Mammary epithelial cell (primary cell): ENCODE results near the gene MCAM.

Source experiments
- EZH2 ChIP-seq: IDR thresholded peaks from 2 replicates; pipeline ENCODE4 v1.6.1; 2012; ENCODE audit warnings: low read length, inconsistent platforms, borderline replicate concordance
- TF ChIP-seq, protein P1 (sequence below), 2 donors: IDR thresholded peaks in 1 of 2; conservative IDR thresholded peaks in 1 of 2; 2 replicates each; pipeline ENCODE4 v1.5.1; 2011 to 2012; ENCODE audit warnings: inconsistent platforms in 2 of 2, low read length in 2 of 2, mild to moderate bottlenecking in 2 of 2, control low read depth in 1 of 2, low read depth in 1 of 2; ENCODE audit not compliant: insufficient read depth in 1 of 2; ENCODE audit errors: extremely low read depth in 1 of 2

GRCh38 chr11:119316729-119317591 lies at the start of gene MCAM:
- TF ChIP-seq, protein P1, sequence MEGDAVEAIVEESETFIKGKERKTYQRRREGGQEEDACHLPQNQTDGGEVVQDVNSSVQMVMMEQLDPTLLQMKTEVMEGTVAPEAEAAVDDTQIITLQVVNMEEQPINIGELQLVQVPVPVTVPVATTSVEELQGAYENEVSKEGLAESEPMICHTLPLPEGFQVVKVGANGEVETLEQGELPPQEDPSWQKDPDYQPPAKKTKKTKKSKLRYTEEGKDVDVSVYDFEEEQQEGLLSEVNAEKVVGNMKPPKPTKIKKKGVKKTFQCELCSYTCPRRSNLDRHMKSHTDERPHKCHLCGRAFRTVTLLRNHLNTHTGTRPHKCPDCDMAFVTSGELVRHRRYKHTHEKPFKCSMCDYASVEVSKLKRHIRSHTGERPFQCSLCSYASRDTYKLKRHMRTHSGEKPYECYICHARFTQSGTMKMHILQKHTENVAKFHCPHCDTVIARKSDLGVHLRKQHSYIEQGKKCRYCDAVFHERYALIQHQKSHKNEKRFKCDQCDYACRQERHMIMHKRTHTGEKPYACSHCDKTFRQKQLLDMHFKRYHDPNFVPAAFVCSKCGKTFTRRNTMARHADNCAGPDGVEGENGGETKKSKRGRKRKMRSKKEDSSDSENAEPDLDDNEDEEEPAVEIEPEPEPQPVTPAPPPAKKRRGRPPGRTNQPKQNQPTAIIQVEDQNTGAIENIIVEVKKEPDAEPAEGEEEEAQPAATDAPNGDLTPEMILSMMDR (conservative IDR thresholded peaks at IDR 0.05 in 1 of 2, IDR thresholded peaks at IDR 0.05 in 1 of 2; ENCODE audit: extremely low read depth in 1 of 2, insufficient read depth in 1 of 2, low read depth in 1 of 2, low read length in 2 of 2), result no peak
- TF ChIP-seq EZH2, result no peak
